Endodermal cell (in vitro differentiated cells): Measurements from ENCODE around the gene ABCA4. TPM values are rescaled to one million over a fixed set of nuclear protein-coding genes. Genes with fewer than 3 reads are reported as not detected.
"Not testable (repeated sequence)": the region's sequence is repeated elsewhere in the genome, so short reads cannot be mapped to it uniquely, and the experiment has no call there.

Source experiments
- DNase-seq: peaks from one replicate; pipeline ENCODE4 v3.0.0-alpha.2; 2017
- H3K27ac ChIP-seq: 2 replicates; pipeline ENCODE4 v1.5.1; 2013; ENCODE audit warnings: mild to moderate bottlenecking, low read depth, low read length, moderate library complexity
- H3K27me3 ChIP-seq: 2 replicates; pipeline ENCODE4 v1.6.1; 2013; ENCODE audit warnings: mild to moderate bottlenecking, low read length, moderate library complexity; ENCODE audit not compliant: insufficient read depth, control insufficient read depth, poor library complexity, severe bottlenecking
- H3K36me3 ChIP-seq: 2 replicates; pipeline ENCODE4 v1.7.0; 2013; ENCODE audit warnings: mild to moderate bottlenecking, low read length, moderate library complexity; ENCODE audit not compliant: control insufficient read depth, insufficient read depth
- H3K4me1 ChIP-seq: one replicate; pipeline ENCODE4 v1.7.0; 2013; ENCODE audit warnings: low read length; ENCODE audit not compliant: control insufficient read depth, insufficient read depth
- H3K4me3 ChIP-seq: 2 replicates; pipeline ENCODE4 v1.5.1; 2013; ENCODE audit warnings: mild to moderate bottlenecking, low read length, moderate library complexity
- H3K9ac ChIP-seq: 2 replicates; pipeline ENCODE4 v1.6.1; 2013; ENCODE audit warnings: mild to moderate bottlenecking, low read length, moderate library complexity; ENCODE audit not compliant: poor library complexity, severe bottlenecking; ENCODE audit errors: extremely low read depth
- H3K9me3 ChIP-seq: 2 replicates; pipeline ENCODE4 v1.6.1; 2013; ENCODE audit warnings: mild to moderate bottlenecking, low read length, moderate library complexity; ENCODE audit not compliant: control insufficient read depth
- H3K27ac Mint-ChIP-seq: 2 replicates; pipeline ENCODE4 v1.8.0; 2020; ENCODE audit warnings: mixed read lengths
- H3K27me3 Mint-ChIP-seq: 2 replicates; pipeline ENCODE4 v1.8.0; 2021; ENCODE audit warnings: mild to moderate bottlenecking, mixed read lengths; ENCODE audit not compliant: insufficient read depth
- H3K36me3 Mint-ChIP-seq: 2 replicates; pipeline ENCODE4 v1.8.0; 2020; ENCODE audit warnings: low read depth, mixed read lengths
- H3K4me1 Mint-ChIP-seq: 2 replicates; pipeline ENCODE4 v1.8.0; 2020; ENCODE audit warnings: mixed read lengths
- H3K4me3 Mint-ChIP-seq: 2 replicates; pipeline ENCODE4 v1.8.0; 2020; ENCODE audit warnings: mild to moderate bottlenecking, moderate library complexity, mixed read lengths
- H3K9me3 Mint-ChIP-seq: 2 replicates; pipeline ENCODE4 v1.8.0; 2020; ENCODE audit warnings: mild to moderate bottlenecking, mixed read lengths
- WGBS, 2 experiments: methylation state at CpG; one replicate each; pipeline versions ENCODE4 v1.1.5 to v1.1.7; 2013; ENCODE audit warnings: missing lambda C conversion rate in 2 of 2, mixed read lengths in 1 of 2; ENCODE audit not compliant: insufficient coverage in 1 of 2, insufficient read length in 1 of 2; 5-methylcytosine and 5-hydroxymethylcytosine counted together
- total RNA-seq, 2 donors: library from RNA; stranded (reverse); fragmentation: NEBNext Ultra II Directional in 1 of 2; extraction: Animal tissue kit (Norgen Biotek cat#: 25700) in 1 of 2; gene quantifications; 2 replicates in 1 of 2; 3 replicates in 1 of 2; pipeline ENCODE4 v1.2.1, GENCODE V29; 2021
- TF ChIP-seq, protein P1 (sequence below): fragments of 200-600 bp; sonication (generic); conservative IDR thresholded peaks from 2 replicates; pipeline ENCODE4 v1.5.0; 2021; ENCODE audit warnings: antibody characterized with exemption, mild to moderate bottlenecking

The ABCA4 gene
- total RNA-seq, 2 donors from 2014 or later, result 1.6 to 1.7 TPM

- DNase-seq, result no peak
- Mint-ChIP-seq H3K9me3 (no peaks in the 10 kb centered on the region), H3K4me1 (no peaks in the 10 kb centered on the region), H3K27ac (no peak overlapping the region), H3K4me3 (no peak overlapping the region), H3K36me3 (no peaks in the 10 kb centered on the region), H3K27me3 (no peaks in the 10 kb centered on the region)
- Histone ChIP-seq H3K27ac (no peak overlapping the region), H3K27me3 (no peaks in the 10 kb centered on the region), H3K9me3 (no peaks in the 10 kb centered on the region), H3K36me3 (no peaks in the 10 kb centered on the region), H3K4me3 (no peak overlapping the region), H3K4me1 (no peaks in the 10 kb centered on the region), H3K9ac (no peak overlapping the region)
- TF ChIP-seq, protein P1, sequence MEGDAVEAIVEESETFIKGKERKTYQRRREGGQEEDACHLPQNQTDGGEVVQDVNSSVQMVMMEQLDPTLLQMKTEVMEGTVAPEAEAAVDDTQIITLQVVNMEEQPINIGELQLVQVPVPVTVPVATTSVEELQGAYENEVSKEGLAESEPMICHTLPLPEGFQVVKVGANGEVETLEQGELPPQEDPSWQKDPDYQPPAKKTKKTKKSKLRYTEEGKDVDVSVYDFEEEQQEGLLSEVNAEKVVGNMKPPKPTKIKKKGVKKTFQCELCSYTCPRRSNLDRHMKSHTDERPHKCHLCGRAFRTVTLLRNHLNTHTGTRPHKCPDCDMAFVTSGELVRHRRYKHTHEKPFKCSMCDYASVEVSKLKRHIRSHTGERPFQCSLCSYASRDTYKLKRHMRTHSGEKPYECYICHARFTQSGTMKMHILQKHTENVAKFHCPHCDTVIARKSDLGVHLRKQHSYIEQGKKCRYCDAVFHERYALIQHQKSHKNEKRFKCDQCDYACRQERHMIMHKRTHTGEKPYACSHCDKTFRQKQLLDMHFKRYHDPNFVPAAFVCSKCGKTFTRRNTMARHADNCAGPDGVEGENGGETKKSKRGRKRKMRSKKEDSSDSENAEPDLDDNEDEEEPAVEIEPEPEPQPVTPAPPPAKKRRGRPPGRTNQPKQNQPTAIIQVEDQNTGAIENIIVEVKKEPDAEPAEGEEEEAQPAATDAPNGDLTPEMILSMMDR, result no peak
- WGBS, 2 experiments, result 95 to 99% methylated on average over 9 to 10 of the region's 10 CpGs
These were observed 128.0 kb downstream of the ABCA4 start for GRCh38 chr1:93992954-93993353.

DNA sequence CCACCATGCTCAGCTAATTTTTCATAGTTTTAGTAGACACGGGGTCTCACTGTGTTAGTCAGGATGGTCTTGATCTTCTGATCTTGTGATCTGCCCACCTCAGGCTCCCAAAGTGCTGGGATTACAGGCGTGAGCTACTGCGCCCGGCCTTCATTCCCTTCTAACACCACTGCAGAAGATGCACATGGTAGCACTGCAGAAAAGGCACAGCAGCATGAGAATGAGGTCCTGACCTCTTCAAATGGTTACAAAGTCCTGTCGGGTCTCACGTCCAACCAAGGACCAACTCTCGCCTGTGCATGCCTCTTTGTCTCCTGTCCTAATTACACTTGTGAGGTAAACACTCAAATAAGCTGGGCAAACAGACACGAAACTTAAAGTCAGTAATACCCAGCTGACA is 128.8 kb downstream of the ABCA4 start:
- Histone ChIP-seq H3K9me3 (no peaks in the 10 kb centered on the region), H3K9ac (no peak overlapping the region), H3K27ac (no peak overlapping the region), H3K27me3 (no peaks in the 10 kb centered on the region), H3K36me3 (no peaks in the 10 kb centered on the region), H3K4me1 (no peaks in the 10 kb centered on the region), H3K4me3 (no peak overlapping the region)
- Mint-ChIP-seq H3K27me3 (no peaks in the 10 kb centered on the region), H3K4me1 (no peaks in the 10 kb centered on the region), H3K36me3 (no peaks in the 10 kb centered on the region), H3K4me3 (no peak overlapping the region), H3K9me3 (no peaks in the 10 kb centered on the region), H3K27ac (no peak overlapping the region)
- WGBS, 2 experiments, result 89 to 100% methylated on average over 5 to 8 of the region's 8 CpGs
- TF ChIP-seq, protein P1, result no peak
- DNase-seq, result no peak

- Histone ChIP-seq H3K36me3 (no peaks in the 10 kb centered on the region), H3K9me3 (no peaks in the 10 kb centered on the region), H3K27ac (no peak overlapping the region), H3K4me1 (no peaks in the 10 kb centered on the region), H3K9ac (no peak overlapping the region), H3K27me3 (no peaks in the 10 kb centered on the region), H3K4me3 (no peak overlapping the region)
- Mint-ChIP-seq H3K9me3 (no peaks in the 10 kb centered on the region), H3K27me3 (no peaks in the 10 kb centered on the region), H3K4me3 (no peak overlapping the region), H3K27ac (no peak overlapping the region), H3K4me1 (no peaks in the 10 kb centered on the region), H3K36me3 (no peaks in the 10 kb centered on the region)
- TF ChIP-seq, protein P1, result no peak
- 92 to 100% methylated on average over 2 to 4 of the region's 4 CpGs for WGBS, 2 experiments
- DNase-seq, result no peak
These were observed 129.7 kb downstream of the ABCA4 start for GRCh38 chr1:93991271-93991670.

GRCh38 chr1:93990477-93990876 is 130.5 kb downstream of the ABCA4 start:
- not testable (repeated sequence) for H3K27ac Mint-ChIP-seq, H3K27me3 Mint-ChIP-seq, H3K27ac ChIP-seq

More at GRCh38 chr1:93990477-93990876, 130.5 kb downstream of the ABCA4 start:
- H3K4me1 Mint-ChIP-seq, H3K4me1 ChIP-seq, H3K4me3 Mint-ChIP-seq, H3K4me3 ChIP-seq, DNase-seq, H3K27me3 ChIP-seq, H3K36me3 Mint-ChIP-seq, H3K9ac ChIP-seq, H3K9me3 ChIP-seq, H3K9me3 Mint-ChIP-seq, H3K36me3 ChIP-seq: not testable (repeated sequence)
- 79 to 88% methylated on average over 2 to 3 of the region's 3 CpGs for WGBS, 2 experiments
